Endothelial cell of umbilical vein (primary cell): ENCODE data around the gene KRCC1.

Experiments
- EZH2 ChIP-seq: IDR thresholded peaks from 2 replicates; pipeline ENCODE4 v1.6.1; 2012; ENCODE audit warnings: borderline replicate concordance, low read depth, mild to moderate bottlenecking, moderate library complexity, low read length, inconsistent platforms; ENCODE audit not compliant: severe bottlenecking
- FOS ChIP-seq: IDR thresholded peaks from 2 replicates; pipeline ENCODE4 v1.6.1; 2011; ENCODE audit warnings: mild to moderate bottlenecking, low read length, moderate library complexity, borderline replicate concordance; ENCODE audit not compliant: insufficient read depth
- GATA2 ChIP-seq: IDR thresholded peaks from 2 replicates; pipeline ENCODE4 v1.7.0; 2011; ENCODE audit warnings: low read depth, mild to moderate bottlenecking, moderate library complexity, mixed read lengths, low read length; ENCODE audit not compliant: insufficient read length, insufficient read depth
- JUN ChIP-seq: IDR thresholded peaks from 2 replicates; pipeline ENCODE4 v1.6.1; 2011; ENCODE audit warnings: borderline replicate concordance, low read depth; ENCODE audit not compliant: insufficient read length, insufficient read depth
- MYC ChIP-seq: IDR thresholded peaks from one replicate; pipeline ENCODE4 v1.6.1; 2011; ENCODE audit warnings: mild to moderate bottlenecking, low read depth, low read length
- POLR2A ChIP-seq: IDR thresholded peaks from 2 replicates; pipeline ENCODE4 v1.6.1; 2012; ENCODE audit warnings: low read depth, mild to moderate bottlenecking, control low read depth, low read length
- POLR2AphosphoS5 ChIP-seq: IDR thresholded peaks from 2 replicates; pipeline ENCODE4 v1.6.1; 2012; ENCODE audit warnings: low read depth, mild to moderate bottlenecking, control low read depth, low read length, moderate library complexity; ENCODE audit not compliant: insufficient read depth
- TF ChIP-seq, protein P1 (sequence below), 2 donors: IDR thresholded peaks; 1 replicate in 1 of 2; 2 replicates in 1 of 2; pipeline ENCODE4 v1.5.1; 2011; ENCODE audit warnings: low read length in 2 of 2, mild to moderate bottlenecking in 2 of 2, moderate library complexity in 2 of 2, control low read depth in 1 of 2, inconsistent platforms in 1 of 2, low read depth in 1 of 2; ENCODE audit not compliant: insufficient read depth in 1 of 2; ENCODE audit errors: extremely low read depth in 1 of 2
- TF ChIP-seq, protein P2 (sequence below): IDR thresholded peaks from 2 replicates; pipeline ENCODE4 v1.6.1; 2011; ENCODE audit not compliant: insufficient read depth, insufficient read length

DNA sequence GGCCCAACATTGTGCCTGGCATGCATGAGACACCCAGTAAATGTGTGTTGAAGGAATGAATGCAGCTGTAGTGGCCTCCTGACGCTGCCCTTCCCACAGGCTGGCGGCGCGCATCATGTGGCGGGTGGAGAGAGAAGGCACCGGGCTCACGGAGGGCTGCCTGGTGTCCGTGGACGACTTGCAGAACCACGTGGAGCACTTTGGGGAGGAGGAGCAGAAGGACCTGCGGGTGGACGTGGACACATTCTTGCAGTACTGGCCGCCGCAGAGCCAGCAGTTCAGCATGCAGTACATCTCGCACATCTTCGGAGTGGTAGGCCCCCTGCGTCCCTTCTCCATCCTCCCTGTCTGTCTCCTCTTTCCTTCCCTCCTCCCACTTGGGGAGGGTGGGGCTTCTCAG is 32.2 kb upstream of the KRCC1 start:
- TF ChIP-seq, protein P1, sequence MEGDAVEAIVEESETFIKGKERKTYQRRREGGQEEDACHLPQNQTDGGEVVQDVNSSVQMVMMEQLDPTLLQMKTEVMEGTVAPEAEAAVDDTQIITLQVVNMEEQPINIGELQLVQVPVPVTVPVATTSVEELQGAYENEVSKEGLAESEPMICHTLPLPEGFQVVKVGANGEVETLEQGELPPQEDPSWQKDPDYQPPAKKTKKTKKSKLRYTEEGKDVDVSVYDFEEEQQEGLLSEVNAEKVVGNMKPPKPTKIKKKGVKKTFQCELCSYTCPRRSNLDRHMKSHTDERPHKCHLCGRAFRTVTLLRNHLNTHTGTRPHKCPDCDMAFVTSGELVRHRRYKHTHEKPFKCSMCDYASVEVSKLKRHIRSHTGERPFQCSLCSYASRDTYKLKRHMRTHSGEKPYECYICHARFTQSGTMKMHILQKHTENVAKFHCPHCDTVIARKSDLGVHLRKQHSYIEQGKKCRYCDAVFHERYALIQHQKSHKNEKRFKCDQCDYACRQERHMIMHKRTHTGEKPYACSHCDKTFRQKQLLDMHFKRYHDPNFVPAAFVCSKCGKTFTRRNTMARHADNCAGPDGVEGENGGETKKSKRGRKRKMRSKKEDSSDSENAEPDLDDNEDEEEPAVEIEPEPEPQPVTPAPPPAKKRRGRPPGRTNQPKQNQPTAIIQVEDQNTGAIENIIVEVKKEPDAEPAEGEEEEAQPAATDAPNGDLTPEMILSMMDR (IDR thresholded peaks at IDR 0.05; ENCODE audit: extremely low read depth in 1 of 2, insufficient read depth in 1 of 2, low read depth in 1 of 2, low read length in 2 of 2): no peak
- TF ChIP-seq POLR2A (no peak), EZH2 (no peak), FOS (no peak), MYC (no peak), POLR2AphosphoS5 (no peak), GATA2 (no peak), JUN (no peak)
- TF ChIP-seq, protein P2, sequence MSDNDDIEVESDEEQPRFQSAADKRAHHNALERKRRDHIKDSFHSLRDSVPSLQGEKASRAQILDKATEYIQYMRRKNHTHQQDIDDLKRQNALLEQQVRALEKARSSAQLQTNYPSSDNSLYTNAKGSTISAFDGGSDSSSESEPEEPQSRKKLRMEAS: no peak
